Measurements from ENCODE around the gene PTPRG.

- TF ChIP-seq CTCF (optimal IDR thresholded peaks at IDR 0.05 in 1 of 3, IDR thresholded peaks at IDR 0.05 in 1 of 3, conservative IDR thresholded peaks at IDR 0.05 in 1 of 3; ENCODE audit: extremely low read depth in 1 of 3, insufficient read depth in 2 of 3, low read length in 3 of 3) (no peak), EZH2 (IDR thresholded peaks at IDR 0.05; ENCODE audit: low read length) (no peak)
Measured at GRCh38 chr3:61985020-61985419, 423.6 kb downstream of the PTPRG start.

Measured in keratinocyte (primary cell).